Gastrocnemius medialis (tissue), 4 donors: ENCODE results near the gene DNAL1.

ENCODE experiments used
- CTCF ChIP-seq, 5 experiments: fragments of 450-650 bp in 3 of 5; fragments of 200-600 bp in 2 of 5; sonication (generic) in 2 of 5; IDR thresholded peaks in 4 of 5; conservative IDR thresholded peaks in 1 of 5; 1 replicate in 4 of 5; 2 replicates in 1 of 5; pipeline ENCODE4 v1.5.1; 2016 to 2019; ENCODE audit warnings: antibody characterized with exemption in 5 of 5, mild to moderate bottlenecking in 3 of 5, moderate library complexity in 3 of 5
- POLR2A ChIP-seq, 2 donors: fragments of 450-650 bp; IDR thresholded peaks; one replicate each; pipeline ENCODE4 v1.6.1; 2017; ENCODE audit warnings: antibody characterized with exemption in 2 of 2, mild to moderate bottlenecking in 2 of 2, moderate library complexity in 2 of 2

GRCh38 chr14:73633116-73634010 lies 11.4 kb upstream of the DNAL1 start:
- TF ChIP-seq CTCF (IDR thresholded peaks at IDR 0.05 in 4 of 5, conservative IDR thresholded peaks at IDR 0.05 in 1 of 5) = peak; percentile 86 to 94 (median 88)
- TF ChIP-seq POLR2A (IDR thresholded peaks at IDR 0.05) = no peak
